ENCODE results near the gene RNU4-1.
"Not testable (repeated sequence)": the region's sequence is repeated elsewhere in the genome, so short reads cannot be mapped to it uniquely, and the experiment has no call there.

Gene RNU4-1

DNA sequence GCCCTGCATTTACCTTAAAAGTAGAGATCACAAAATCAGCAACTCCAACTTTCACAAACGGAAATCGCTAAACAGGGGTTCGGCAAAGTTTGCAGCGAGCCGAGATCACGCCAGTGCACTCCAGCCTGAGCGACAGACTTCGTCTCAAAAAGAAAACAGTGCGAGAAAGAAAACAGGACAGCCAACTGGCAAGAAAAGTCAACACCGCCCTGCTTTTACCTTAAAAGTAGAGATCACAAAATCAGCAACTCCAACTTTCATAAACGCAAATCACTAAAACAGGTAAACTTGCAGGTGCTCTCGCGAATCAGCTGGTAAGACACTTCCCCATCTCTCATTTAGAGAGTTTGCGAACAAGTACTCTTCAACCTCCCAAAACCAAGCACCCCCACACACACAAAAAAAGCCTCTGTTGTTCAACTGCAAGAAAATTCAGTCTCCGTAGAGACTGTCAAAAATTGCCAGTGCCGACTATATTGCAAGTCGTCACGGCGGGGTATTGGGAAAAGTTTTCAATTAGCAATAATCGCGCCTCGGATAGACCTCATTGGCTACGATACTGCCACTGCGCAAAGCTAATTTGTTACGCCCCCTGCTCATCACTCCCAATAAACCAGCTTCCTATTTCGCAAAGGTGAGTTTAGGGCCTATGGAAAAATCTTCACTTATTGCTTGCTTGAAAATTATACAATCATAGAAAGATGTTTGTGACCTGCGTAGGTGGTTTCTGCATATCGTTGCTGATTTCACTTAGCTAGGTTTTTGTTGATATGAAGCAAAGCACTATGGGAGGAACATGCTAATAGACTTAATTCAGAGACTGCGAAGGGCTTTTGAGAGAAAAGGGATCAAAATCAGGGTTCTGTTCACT lies at the start of gene RNU4-1:
RNU4-1 (minus strand) TSS at position 577 of the 871 bp plus-strand sequence.
- DNase-seq, result peak; percentile 86

DNA sequence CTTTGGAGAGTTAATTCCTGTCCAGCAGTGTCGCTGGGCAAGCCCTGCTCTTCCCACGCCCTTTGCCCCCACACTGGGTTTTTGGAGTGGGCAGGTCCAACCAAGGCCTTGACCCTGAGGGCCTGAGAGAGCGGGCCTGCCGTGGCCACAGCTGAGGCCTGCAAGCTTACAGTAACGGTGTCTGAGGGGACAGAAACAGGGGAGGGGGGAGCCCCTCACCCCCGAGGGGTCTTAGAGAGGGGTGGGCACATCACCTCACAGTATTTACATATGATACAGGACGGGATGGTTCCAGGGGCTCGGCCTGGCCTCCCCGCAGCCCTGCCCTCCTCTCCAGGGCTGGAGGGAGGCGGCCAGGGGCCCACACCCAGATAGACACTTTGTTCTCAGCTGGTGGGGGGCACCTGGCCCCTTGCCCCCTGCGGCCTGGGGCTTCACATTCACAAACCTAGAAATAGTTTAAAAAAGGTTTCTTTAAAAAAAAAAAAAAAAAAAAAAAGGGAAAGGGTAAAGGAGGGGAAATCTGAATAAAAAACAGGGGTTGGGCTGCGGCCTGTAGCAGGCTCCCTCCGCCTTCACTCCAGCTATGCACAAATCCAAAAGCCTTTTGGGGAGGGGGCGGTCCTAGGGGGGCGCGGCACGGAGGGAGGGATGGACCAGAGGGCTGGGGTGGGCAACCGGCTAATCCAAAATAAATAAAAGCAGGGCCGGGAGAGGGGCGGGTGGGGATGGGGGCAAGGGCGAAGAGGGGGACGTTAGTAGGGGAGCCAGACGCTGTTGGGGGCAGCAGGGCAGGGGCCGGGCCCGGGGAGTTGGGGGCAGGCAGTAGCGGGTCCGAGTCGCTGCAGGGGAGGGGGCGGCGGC lies 49.4 kb upstream of the RNU4-1 start:
- no peak for DNase-seq

GRCh38 chr12:120339256-120339655 lies 46.2 kb upstream of the RNU4-1 start:
- no peak for DNase-seq

DNA sequence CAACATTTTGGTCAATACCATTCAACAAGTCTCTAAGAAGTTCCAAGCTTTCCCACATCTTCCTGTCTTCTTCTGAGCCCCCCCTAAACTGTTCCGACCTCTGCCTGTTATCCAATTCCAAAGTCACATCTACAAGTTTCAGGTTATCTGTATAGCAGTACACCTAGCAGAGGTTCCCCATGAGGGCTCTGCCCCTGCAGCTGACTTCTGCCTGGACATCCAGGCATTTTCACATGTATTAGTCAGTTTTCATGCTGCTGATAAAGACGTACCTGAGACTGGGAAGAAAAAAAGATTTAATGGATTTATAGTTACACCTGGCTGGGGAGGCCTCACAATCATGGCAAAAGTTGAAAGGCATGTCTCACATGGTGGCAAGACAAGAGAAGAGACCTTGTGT lies 44.7 kb upstream of the RNU4-1 start:
- DNase-seq, result no peak

GRCh38 chr12:120336392-120336791 lies 43.4 kb upstream of the RNU4-1 start:
- not testable (repeated sequence) for DNase-seq

GRCh38 chr12:120335447-120335846 lies 42.4 kb upstream of the RNU4-1 start:
- not testable (repeated sequence) for DNase-seq

DNA sequence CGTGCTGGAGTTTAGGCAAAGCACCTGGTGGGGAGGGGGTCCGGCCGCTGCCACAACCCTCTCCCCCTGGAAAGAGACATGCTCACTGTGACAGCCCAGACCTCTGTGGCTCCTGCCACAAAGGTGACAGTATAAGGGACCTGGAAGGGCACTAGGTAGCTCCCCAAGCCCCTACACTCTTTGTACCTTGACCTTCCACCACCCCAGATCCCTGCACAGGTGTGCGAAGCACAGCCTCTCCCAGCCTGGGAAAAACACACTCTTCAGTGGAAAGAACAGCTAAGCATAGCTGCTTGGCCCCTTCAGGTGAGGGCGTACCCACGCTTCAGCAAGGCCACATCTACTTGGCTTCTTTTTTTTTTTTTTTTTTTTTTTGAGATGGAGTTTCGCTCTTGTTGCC lies 39.5 kb upstream of the RNU4-1 start:
- DNase-seq, result no peak

DNA sequence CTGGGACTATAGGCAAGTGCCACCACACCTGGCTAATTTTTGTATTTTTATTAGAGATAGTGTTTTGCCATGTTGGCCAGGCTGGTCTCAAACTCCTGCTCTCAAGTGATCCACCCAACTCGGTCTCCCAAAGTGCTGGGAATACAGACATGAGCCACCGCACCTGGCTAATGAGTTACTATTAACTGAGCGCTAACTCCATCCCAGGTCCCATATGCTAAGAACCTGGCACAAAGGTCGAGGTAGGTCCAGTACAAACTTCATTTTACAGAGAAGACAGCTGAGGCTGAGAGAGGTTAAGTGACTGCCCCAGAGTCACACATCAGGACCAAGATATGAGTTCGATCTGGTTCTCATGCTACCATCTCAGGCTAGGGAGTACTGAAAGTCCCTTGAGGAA lies 39.0 kb upstream of the RNU4-1 start:
- no peak for DNase-seq

GRCh38 chr12:120331390-120331789 lies 38.4 kb upstream of the RNU4-1 start:
- DNase-seq, result no peak

DNA sequence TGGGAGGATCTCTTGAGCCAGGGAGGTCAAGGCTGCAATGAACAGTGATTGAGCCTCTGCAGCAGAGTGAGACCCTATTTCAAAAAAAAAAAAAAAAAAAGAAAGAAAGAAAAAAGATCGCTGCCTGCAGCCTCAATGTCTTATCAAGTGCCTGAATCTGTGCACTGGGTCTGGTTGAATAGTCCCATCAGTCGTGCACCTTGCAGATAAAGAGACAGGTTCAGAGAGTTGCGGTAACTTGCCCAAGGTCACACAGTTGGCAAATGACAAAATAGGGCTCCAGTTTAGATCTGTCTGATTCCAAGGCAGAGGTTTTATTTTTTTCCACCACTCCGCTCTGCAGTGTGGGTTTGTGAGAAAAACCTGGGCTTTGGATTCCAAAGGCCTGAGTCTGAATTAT lies 35.2 kb upstream of the RNU4-1 start:
- no peak for DNase-seq

- DNase-seq, result no peak
Observed at GRCh38 chr12:120327593-120327992, 34.6 kb upstream of the RNU4-1 start, which contains the start of gene PLA2G1B. Gene PLA2G1B, minus strand, starts transcription at chr12:120327779. Its CDS starts 26 bp downstream, at chr12:120327753.

- DNase-seq, result no peak
Observed at GRCh38 chr12:120324841-120325417, 31.9 kb upstream of the RNU4-1 start.

- no peak for DNase-seq
Observed at GRCh38 chr12:120323772-120324171, 30.7 kb upstream of the RNU4-1 start.

DNA sequence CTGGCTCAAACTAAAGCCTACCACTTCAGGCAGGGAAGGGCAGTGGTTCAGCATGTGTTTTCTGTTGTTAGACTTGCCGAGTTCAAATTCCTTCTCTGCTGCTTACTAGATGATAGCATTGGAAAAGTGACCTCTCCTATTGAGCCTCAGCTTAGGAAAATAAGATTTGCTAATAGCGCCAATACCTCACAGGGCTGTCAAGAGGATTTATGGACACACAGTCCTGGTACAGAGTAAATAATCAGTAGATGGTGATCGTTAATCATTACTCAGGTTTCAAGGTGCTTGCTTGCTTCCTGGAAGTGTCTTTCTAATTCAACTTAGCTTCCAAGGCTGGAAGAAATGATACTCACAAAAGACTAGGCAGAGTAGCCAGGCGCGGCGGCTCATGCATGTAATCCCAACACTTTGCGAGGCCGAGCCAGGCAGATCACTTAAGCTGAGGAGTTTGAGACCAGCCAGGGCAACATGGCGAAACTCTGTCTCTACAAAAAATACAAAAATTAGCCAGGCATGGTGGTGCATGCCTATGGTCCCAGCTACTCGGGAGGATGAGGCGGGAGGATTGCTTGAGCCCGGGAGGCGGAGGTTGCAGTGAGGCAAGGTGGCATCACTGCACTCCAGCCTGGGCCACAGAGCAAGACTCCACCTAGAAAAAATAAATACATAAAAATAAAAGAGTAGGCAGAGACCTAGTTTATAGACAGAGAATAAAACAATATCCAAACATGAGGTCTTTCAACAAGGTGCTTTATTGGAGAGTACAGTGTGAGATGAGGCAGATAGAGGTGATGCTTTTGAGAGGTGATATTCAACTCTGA lies 28.6 kb upstream of the RNU4-1 start:
- no peak for DNase-seq

DNA sequence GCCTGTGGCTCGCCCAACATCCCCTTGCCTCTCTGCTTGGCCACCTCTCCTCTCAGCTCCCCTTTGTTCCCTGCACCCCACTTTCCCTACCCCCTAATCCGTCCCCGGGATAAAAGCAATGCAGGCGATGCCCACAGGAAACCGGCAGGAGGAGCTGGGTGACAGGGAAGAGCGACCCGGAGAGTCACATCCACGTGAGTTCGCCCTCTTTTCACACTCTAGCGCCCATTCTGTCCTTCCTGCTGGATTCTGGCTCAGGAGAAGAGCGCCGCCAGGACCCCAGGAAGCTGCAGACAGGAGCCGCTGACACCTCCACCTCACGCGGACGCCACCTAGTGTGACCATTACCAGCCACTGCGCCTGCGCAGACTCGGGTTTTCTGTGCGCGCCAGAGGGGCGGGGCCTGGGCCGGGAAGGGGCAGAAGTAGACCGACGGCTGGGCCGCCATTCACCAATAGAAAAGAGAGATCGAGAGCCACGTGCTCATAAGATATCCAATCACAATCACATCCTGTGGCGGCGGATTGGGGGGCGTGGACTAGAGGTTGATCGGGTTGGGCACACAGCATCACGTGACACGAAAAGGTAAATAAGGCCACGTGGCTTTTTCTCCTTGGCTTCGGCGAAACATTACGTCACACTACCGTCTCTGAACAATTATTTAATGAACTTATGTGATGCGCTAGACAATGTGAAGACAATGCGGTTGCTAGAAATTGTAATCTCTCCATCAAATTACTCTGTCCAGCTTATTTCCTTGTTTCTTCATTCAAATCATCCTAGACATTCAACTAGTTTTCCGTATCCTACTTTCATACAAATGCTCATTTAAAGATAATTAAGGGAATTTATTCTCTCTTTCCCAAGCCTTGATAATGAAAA lies 24.4 kb upstream of the RNU4-1 start:
- DNase-seq, result peak; percentile 98

DNA sequence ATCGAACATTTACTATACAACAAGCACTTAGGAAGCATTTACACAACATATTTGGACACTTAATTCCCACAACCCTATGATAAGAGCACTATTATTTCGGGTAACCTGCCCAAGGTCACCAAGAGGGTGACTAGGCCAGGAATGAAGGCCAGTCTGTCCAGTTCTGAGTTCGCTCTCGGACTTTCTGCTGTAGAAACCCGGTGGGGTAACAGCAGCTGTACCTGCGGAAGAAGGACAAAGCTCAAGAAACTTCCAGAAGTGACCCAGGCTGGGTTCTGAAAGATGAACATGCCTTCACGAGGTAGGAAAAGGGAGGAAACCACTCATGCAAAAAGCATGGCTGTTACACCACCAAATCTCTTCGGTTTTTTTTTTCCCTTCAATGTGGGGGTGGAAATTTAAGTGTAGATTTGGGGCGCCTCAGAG lies 23.8 kb upstream of the RNU4-1 start:
- DNase-seq, result no peak

- DNase-seq, result no peak
Observed at GRCh38 chr12:120314220-120314619, 21.2 kb upstream of the RNU4-1 start.

DNA sequence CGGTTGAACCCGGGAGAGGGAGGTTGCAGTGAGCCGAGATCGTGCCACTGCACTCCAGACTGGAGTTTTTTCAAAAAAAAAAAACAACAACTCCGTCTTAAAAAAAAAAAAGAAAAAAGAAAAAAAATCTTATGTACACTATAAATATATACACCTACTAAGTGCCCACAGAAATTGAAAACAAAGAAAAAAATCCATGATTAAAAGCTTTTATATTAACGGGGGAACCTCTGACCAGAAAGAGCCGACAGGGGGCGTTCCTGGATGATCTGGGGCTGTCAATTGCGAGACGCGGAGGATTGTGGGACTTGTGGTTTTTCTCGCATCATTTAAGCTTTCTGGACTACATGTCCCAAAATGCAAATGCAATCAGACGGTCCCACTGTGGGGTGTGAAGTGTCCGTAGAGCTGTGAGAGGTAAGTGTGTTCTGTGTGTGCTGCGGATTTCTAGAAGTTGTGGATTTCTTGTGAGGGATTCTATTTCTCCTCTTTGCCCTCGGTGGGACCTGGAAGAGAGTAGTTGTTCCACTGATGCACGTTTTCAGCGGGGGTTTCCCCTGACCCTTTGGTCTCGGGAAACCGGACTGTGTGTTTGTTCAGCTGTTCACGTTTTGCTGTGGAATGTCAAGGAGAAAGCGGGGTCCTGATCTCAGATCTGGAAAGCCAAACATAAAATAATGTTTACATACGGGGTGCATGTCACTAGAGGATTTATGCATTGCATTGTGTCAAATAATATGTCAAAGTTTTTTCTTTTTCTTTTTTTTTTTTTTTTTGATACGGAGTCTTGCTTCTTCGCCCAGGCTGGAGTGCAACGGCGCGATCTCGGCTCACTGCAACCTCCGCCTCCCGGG lies 9.2 kb upstream of the RNU4-1 start, which contains the start of gene SIRT4:
SIRT4 (plus strand) TSS at position 360 of the 854 bp plus-strand sequence. CDS start 1,241 bp downstream, outside the sequence.
- peak; percentile 90 for DNase-seq

- DNase-seq, result no peak
Observed at GRCh38 chr12:120292411-120292660, 701 bp downstream of the RNU4-1 start.

- no peak for DNase-seq
Observed at GRCh38 chr12:120290609-120291305, 2.3 kb downstream of the RNU4-1 start.
